GM12878 (cell line): ENCODE results near the gene MAGEA6.

Experiments
- BCL11A ChIP-seq: IDR thresholded peaks from 2 replicates; pipeline ENCODE4 v1.6.1; 2011; ENCODE audit warnings: low read depth, low read length
- CEBPB ChIP-seq, 2 experiments: fragments of 150-350 bp in 1 of 2; IDR thresholded peaks; 2 replicates each; pipeline ENCODE4 v1.6.1; 2012 to 2014; ENCODE audit warnings: low read depth in 2 of 2, low read length in 2 of 2, borderline replicate concordance in 1 of 2, inconsistent platforms in 1 of 2
- NFYB ChIP-seq: IDR thresholded peaks from 2 replicates; pipeline ENCODE4 v1.6.1; 2011; ENCODE audit warnings: low read depth, mild to moderate bottlenecking, low read length, improper control_type of control experiment, moderate library complexity; ENCODE audit not compliant: insufficient read depth
- POLR2AphosphoS5 ChIP-seq: IDR thresholded peaks from 2 replicates; pipeline ENCODE4 v1.6.1; 2011; ENCODE audit warnings: mild to moderate bottlenecking, low read length, inconsistent platforms
- TF ChIP-seq, protein P1 (sequence below): fragments of 450-650 bp; IDR thresholded peaks from 2 replicates; pipeline ENCODE4 v1.6.1; 2014; ENCODE audit warnings: mild to moderate bottlenecking

DNA sequence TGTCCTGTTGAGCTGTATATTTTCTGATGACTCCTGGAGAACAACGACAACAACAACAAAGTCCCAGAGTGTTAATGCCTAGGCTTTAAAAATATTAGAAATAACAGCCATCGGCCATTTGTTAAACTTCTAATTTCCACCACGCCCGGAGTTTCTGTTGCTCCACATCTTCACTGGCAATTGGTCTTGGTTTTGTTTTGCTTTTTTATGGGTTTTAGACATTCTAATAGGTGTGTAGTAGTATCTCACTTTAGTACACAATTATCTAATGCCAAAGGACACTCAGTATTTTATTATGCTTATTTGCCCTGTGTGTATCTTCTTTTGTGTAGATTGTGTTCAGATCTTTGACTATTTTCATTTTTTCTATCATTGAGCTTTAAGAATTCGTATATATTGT lies 30.9 kb downstream of the MAGEA6 start:
- no peak for TF ChIP-seq NFYB
- TF ChIP-seq, protein P1, sequence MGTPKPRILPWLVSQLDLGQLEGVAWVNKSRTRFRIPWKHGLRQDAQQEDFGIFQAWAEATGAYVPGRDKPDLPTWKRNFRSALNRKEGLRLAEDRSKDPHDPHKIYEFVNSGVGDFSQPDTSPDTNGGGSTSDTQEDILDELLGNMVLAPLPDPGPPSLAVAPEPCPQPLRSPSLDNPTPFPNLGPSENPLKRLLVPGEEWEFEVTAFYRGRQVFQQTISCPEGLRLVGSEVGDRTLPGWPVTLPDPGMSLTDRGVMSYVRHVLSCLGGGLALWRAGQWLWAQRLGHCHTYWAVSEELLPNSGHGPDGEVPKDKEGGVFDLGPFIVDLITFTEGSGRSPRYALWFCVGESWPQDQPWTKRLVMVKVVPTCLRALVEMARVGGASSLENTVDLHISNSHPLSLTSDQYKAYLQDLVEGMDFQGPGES = no peak
- no peak for TF ChIP-seq BCL11A
- no peak for TF ChIP-seq POLR2AphosphoS5
- no peak for TF ChIP-seq CEBPB (IDR thresholded peaks at IDR 0.05; ENCODE audit: borderline replicate concordance in 1 of 2, low read depth in 2 of 2, low read length in 2 of 2)
